GM04504 (cell line): ENCODE data around the gene UNC79.

Experiments used
- DNase-seq: peaks from one replicate; pipeline ENCODE4 v3.0.0-alpha.2; 2012; ENCODE audit warnings: low read depth

The UNC79 gene

GRCh38 chr14:93708800-93709199, 278.1 kb downstream of the UNC79 start:
- DNase-seq = no peak

GRCh38 chr14:93709249-93709648, 278.5 kb downstream of the UNC79 start:
- DNase-seq = no peak

GRCh38 chr14:93712079-93712837, 281.5 kb downstream of the UNC79 start:
- DNase-seq = no peak

- DNase-seq = no peak
These were observed 282.3 kb downstream of the UNC79 start for GRCh38 chr14:93712838-93713724.

GRCh38 chr14:93713726-93714405, 283.1 kb downstream of the UNC79 start:
- DNase-seq = no peak

GRCh38 chr14:93714605-93715004, 283.9 kb downstream of the UNC79 start:
- no peak for DNase-seq

GRCh38 chr14:93715279-93715927, 284.7 kb downstream of the UNC79 start:
- no peak for DNase-seq

GRCh38 chr14:93716002-93716745, 285.4 kb downstream of the UNC79 start:
- DNase-seq = no peak

GRCh38 chr14:93716746-93717667, 286.3 kb downstream of the UNC79 start:
- no peak for DNase-seq

- DNase-seq = no peak
These were observed 287.1 kb downstream of the UNC79 start for GRCh38 chr14:93717668-93718320.

GRCh38 chr14:93719256-93719655, 288.5 kb downstream of the UNC79 start:
- no peak for DNase-seq

GRCh38 chr14:93720076-93720815, 289.5 kb downstream of the UNC79 start:
- no peak for DNase-seq

- no peak for DNase-seq
These were observed 290.3 kb downstream of the UNC79 start for GRCh38 chr14:93720981-93721483.

GRCh38 chr14:93723001-93723400, 292.3 kb downstream of the UNC79 start:
- no peak for DNase-seq

GRCh38 chr14:93725002-93725582, 294.4 kb downstream of the UNC79 start:
- DNase-seq = no peak

GRCh38 chr14:93725993-93726392, 295.3 kb downstream of the UNC79 start:
- no peak for DNase-seq

- DNase-seq = no peak
These were observed 296.5 kb downstream of the UNC79 start for GRCh38 chr14:93727039-93727740.
